Stimulated activated CD8-positive, alpha-beta memory T cell treated with anti-CD3 and anti-CD28 coated beads, Interleukin-7, amount 100 ng/mL, for 24 hours (primary cell): Measurements from ENCODE around the gene PRDM4.

Experiments
- DNase-seq: peaks from one replicate; pipeline ENCODE4 v3.0.0-alpha.2; 2020; ENCODE audit warnings: low read depth

Gene PRDM4

GRCh38 chr12:107760809-107761501 is at the start of gene PRDM4:
TSS of gene PRDM4 (minus strand) at chr12:107761137. CDS start at chr12:107760515, 622 bp downstream.
- DNase-seq, result peak; percentile 75

GRCh38 chr12:107807471-107808150 is 46.7 kb upstream of the PRDM4 start:
- DNase-seq, result no peak

- DNase-seq, result no peak
These were observed 44.7 kb upstream of the PRDM4 start for GRCh38 chr12:107805488-107806180.

- no peak for DNase-seq
These were observed 42.2 kb upstream of the PRDM4 start for GRCh38 chr12:107803092-107803491.

- DNase-seq, result no peak
These were observed 40.2 kb upstream of the PRDM4 start for GRCh38 chr12:107801150-107801549.

GRCh38 chr12:107798580-107798979 is 37.6 kb upstream of the PRDM4 start:
- DNase-seq, result no peak

GRCh38 chr12:107794451-107794850 is 33.5 kb upstream of the PRDM4 start:
- DNase-seq, result no peak

GRCh38 chr12:107791465-107792089 is 30.6 kb upstream of the PRDM4 start:
- DNase-seq, result no peak

GRCh38 chr12:107788690-107789458 is 27.9 kb upstream of the PRDM4 start:
- DNase-seq, result no peak

- DNase-seq, result no peak
These were observed 27.3 kb upstream of the PRDM4 start for GRCh38 chr12:107788281-107788680.

- DNase-seq, result no peak
These were observed 22.8 kb upstream of the PRDM4 start for GRCh38 chr12:107783406-107784376.

GRCh38 chr12:107782067-107782466 is 21.1 kb upstream of the PRDM4 start:
- no peak for DNase-seq

- no peak for DNase-seq
These were observed 19.4 kb upstream of the PRDM4 start for GRCh38 chr12:107780298-107780697.

- DNase-seq, result no peak
These were observed 18.3 kb upstream of the PRDM4 start for GRCh38 chr12:107779077-107779831.

GRCh38 chr12:107778383-107779025 is 17.6 kb upstream of the PRDM4 start:
- no peak for DNase-seq

GRCh38 chr12:107776171-107776570 is 15.2 kb upstream of the PRDM4 start:
- DNase-seq, result no peak

- DNase-seq, result no peak
These were observed 14.3 kb upstream of the PRDM4 start for GRCh38 chr12:107775093-107775721.

GRCh38 chr12:107774349-107775029 is 13.6 kb upstream of the PRDM4 start, which contains the start of gene ASCL4:
TSS of gene ASCL4 (plus strand) at chr12:107774704. CDS start at chr12:107775219, 515 bp downstream.
- DNase-seq, result no peak
